Fibroblast of villous mesenchyme (primary cell): ENCODE results near the gene FZR1. TPM values are rescaled to one million over a fixed set of nuclear protein-coding genes. Genes with fewer than 3 reads are reported as not detected.
"Not testable (repeated sequence)": the region's sequence is repeated elsewhere in the genome, so short reads cannot be mapped to it uniquely, and the experiment has no call there.

Experiments
- DNase-seq: peaks from one replicate; pipeline ENCODE4 v3.0.0-alpha.2; 2010; ENCODE audit warnings: low read depth
- H3K4me3 ChIP-seq: 2 replicates; pipeline ENCODE4 v1.5.1; 2011; ENCODE audit warnings: low read depth, mild to moderate bottlenecking, low read length
- total RNA-seq: library from RNA; depleted of rRNA; stranded (reverse); fragments of >200 nt; gene quantifications from 2 replicates; pipeline ENCODE4 v1.2.3, GENCODE V29; 2012
- TF ChIP-seq, protein P1 (sequence below): IDR thresholded peaks from 2 replicates; pipeline ENCODE4 v1.5.1; 2012; ENCODE audit warnings: low read depth, mild to moderate bottlenecking, low read length; ENCODE audit not compliant: insufficient read depth

FZR1 gene
- total RNA-seq, 1 donor: 37.6 TPM

DNA sequence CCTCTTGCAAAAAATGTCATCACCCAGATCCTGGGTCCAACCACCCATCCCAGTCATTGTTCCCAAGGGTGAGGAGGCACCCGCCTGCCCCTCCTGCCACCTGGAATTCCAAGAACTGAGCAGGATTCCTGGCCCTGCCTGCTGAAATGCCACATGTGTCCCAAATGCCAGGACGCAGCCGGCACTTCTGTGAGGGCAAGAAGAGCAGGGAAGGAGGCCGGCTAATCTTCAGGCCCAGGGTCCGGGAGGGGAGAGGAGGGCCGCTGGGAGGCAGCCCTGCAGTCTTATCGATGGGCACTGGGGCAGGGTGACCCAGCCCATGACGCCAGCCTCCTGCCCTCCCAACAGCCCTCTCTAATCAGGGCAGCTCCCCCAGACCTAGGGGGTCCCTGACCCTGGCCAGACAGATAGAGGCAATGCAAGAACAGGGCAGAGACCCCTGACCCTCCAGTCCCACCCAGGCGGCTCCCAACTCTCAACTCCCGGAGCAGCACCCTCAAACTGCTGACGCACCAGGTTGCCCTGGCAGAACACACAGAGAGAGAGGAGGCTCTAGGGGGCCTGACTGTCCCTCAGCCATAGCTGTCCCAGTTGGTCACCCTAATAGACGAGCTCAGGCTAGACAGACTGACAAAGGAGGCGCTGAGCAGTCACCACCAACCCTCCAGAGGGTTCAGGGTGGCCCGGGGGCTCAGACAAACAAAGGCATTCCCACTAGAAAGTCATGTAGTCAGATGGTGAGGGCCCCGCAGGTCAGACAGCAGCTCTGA lies 49.7 kb downstream of the FZR1 start:
- DNase-seq: no peak
- H3K4me3 ChIP-seq: peak overlapping the region; percentile 69
- TF ChIP-seq, protein P1, sequence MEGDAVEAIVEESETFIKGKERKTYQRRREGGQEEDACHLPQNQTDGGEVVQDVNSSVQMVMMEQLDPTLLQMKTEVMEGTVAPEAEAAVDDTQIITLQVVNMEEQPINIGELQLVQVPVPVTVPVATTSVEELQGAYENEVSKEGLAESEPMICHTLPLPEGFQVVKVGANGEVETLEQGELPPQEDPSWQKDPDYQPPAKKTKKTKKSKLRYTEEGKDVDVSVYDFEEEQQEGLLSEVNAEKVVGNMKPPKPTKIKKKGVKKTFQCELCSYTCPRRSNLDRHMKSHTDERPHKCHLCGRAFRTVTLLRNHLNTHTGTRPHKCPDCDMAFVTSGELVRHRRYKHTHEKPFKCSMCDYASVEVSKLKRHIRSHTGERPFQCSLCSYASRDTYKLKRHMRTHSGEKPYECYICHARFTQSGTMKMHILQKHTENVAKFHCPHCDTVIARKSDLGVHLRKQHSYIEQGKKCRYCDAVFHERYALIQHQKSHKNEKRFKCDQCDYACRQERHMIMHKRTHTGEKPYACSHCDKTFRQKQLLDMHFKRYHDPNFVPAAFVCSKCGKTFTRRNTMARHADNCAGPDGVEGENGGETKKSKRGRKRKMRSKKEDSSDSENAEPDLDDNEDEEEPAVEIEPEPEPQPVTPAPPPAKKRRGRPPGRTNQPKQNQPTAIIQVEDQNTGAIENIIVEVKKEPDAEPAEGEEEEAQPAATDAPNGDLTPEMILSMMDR: no peak

DNA sequence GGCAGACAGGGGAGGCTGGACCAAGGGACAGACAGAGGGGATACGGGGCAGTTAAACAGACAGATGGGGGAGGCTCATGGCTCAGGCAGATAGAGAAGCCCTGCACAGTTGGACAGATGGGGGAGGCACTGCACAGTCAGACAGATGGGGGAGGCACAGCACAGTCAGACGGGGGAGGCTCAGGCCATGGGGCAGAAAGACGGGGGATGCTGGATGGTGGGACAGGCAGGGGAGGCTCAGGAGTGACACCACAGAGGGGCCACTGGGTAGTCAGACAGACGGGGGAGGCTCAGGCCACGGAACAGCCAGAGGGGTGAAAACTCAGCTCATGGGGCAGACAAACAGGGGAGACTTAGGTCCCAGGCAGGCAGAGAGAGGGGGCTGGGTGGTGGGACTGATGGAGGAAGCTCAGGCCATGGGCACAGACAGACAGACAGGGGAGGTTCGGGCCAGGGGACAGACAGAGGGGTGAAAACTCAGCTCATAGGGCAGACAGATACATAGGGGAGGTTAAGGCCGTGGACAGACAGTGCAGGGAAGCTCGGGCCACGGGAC lies 50.4 kb downstream of the FZR1 start:
- DNase-seq: no peak
- TF ChIP-seq, protein P1: no peak
- peak overlapping the region; percentile 69 for H3K4me3 ChIP-seq

DNA sequence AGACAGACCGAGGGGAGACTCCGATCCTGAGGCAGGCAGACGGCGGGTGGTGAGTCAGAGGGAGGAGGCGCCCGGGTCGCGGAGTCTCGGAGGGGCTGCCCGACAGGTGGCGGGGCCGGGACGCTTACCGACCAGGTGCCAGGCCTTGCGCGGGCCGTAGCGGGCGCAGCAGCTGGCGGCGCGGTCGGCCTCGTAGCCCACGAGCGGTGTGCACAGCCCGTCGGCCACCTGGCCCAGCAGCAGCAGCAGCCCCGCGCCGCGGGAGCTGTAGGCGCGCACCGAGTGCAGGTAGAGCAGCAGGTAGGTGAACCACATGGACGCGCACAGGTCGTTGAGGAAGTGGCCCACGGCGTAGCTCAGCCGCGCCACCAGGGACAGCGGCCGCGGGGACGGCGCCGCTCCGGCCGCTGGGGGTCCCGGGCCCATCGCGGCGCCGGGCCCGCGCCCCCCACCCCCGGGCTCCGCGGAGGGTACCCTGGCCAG lies 50.9 kb downstream of the FZR1 start:
- peak; percentile 66 for DNase-seq
- TF ChIP-seq, protein P1: no peak
- peak overlapping the region; percentile 69 for H3K4me3 ChIP-seq

DNA sequence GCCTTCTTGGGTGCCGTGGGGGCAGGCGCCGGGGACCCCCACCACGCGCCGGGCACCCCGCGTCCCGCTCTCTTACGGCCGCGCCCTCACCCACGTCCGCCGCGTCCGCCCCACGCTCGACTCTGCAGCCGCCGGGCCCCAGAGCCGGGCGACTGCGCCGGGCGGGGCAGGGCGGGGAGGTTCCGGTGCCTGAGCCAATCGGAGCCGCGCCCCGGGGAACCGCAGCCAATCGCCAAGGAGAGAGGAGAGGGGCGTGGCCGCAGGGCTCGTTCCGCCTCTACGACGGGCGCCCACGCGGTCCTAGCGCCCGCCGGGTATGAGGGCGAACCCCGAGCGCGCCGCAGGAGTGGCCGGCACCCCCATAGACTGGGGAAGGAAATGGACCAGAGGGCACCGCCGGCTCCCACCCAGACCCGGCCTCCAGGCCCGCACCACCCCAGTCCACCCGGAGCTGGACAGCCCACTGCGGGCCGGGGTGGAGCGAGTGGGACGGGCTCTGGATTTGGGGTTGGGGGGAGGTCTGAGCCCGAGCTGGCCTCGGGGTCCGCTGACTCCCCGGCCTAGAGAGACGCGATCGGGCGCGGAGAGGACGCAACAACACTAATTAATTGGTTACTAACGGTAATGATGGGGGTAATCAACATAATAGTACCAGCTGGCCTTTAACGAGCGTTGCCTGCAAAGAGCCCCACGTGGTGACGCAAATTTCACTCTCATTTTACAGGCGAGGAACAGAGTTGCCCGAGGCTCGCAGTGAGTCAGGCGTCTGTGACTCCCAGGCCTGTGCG lies 51.5 kb downstream of the FZR1 start, which contains the start of gene MFSD12:
MFSD12 (minus strand) TSS at position 126 of the 788 bp plus-strand sequence. CDS start 183 bp downstream, outside the sequence.
- DNase-seq: peak; percentile 98
- TF ChIP-seq, protein P1: no peak

DNA sequence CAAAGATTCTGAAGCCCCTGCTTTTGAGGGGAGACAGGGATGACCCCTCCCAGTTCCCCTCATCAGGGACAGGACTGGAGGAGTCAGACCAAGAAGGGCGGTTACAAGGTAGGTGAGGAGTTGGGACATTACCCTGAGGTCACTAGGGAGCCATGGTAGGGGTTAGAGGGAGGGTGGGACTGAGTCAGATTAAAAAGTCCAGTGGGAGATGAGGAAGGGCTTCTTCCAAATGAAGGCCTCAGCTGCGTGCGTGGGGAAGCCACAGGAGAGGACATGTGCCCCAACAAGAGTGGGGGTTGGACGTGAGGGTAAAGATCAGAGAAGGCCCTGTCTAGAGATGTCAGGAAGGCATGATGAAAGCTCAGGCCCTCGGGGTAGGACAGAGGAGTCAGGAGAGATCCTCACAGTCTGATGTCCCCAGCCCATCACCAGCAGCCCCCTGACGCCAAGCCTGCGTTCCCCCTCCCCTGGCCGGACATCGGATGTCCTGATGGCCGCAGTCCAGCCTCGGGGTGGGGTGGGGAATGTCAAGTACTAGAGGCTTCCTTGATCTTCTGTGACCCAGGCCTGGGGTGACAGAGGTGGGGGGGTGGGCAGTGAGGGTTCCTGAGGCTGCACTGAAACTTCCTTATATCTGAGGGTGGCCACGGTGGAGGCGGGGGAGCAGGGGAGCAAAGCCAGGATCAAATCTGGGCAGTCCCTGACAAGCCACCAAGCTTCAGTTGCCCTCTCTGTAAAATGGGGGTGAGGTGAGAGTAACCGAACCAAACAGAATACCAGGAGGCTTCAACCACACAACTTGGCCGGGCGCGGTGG lies 57.8 kb downstream of the FZR1 start:
- no peak overlapping the region for H3K4me3 ChIP-seq
- TF ChIP-seq, protein P1: no peak
- DNase-seq: no peak

More for the DNA sequence above, 51.5 kb downstream of the FZR1 start, which contains the start of gene MFSD12:
- H3K4me3 ChIP-seq: peak within 1 kb of the TSS; percentile 76

DNA sequence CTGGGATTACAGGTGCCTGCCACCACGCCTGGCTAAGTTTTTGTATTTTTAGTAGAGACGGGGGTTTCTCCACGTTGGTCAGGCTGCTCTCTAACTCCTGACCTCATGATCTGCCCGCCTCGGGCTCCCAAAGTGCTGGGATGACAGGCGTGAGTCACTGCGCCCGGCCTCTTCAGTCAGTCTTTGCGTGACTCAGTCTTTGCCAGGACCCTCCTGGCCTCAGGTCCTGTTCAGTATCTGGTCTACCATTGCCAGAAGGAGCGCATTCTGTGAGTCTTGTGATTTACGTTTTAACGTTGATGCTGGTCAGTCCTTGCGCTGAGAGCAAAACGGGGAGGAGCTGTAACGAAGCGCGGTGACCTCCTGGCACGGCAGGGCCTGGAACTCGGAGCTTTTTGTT lies 59.0 kb downstream of the FZR1 start:
- DNase-seq: peak; percentile 78
- H3K4me3 ChIP-seq: no peak overlapping the region
- TF ChIP-seq, protein P1: no peak

DNA sequence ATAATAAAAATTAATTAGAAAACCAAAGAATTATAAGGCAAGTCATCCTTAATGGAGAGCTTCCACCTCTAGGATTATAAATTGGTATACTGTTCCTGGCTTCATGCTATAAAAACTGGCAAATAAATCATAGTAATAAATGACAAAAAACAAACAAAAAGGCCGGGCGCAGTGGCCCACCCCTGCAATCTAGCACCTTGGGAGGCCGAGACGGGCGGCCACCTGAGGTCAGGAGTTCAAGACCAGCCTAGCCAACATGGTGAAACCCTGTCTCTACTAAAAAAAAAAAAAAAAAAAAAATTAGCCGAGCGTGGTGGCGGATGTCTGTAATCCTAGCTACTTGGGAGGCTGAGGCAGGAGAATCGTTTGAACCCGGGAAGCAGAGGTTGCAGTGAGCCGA lies 63.9 kb downstream of the FZR1 start:
- H3K4me3 ChIP-seq, DNase-seq: not testable (repeated sequence)
